Calu3 (cell line): Measurements from ENCODE around the gene CNTNAP2. TPM values are rescaled to one million over a fixed set of nuclear protein-coding genes. Genes with fewer than 3 reads are reported as not detected.

Source experiments
- BruUV-seq: library from RNA; stranded (reverse); fragments of 400-500 nt; replicated peaks from 2 replicates; lab custom pipeline; 2021; lab: Mats Ljungman, UMichigan
- CTCF ChIA-PET: fragments of 300-600 bp; sonication (Branson Sonifier 250); formaldehyde crosslinking; loops from one replicate; lab custom pipeline; 2022; ENCODE audit warnings: antibody characterized with exemption; lab: Charles Lee
- DNase-seq: peaks from one replicate; pipeline ENCODE4 v3.0.0; 2022
- H3K27ac Mint-ChIP-seq: one replicate; pipeline ENCODE4 v1.8.0; 2022; ENCODE audit warnings: mixed read lengths; ENCODE audit not compliant: unreplicated experiment
- H3K27me3 Mint-ChIP-seq: one replicate; pipeline ENCODE4 v1.8.0; 2022; ENCODE audit warnings: mixed read lengths; ENCODE audit not compliant: unreplicated experiment
- H3K36me3 Mint-ChIP-seq: one replicate; pipeline ENCODE4 v1.8.0; 2022; ENCODE audit warnings: mild to moderate bottlenecking, moderate library complexity, mixed read lengths; ENCODE audit not compliant: insufficient read depth, unreplicated experiment
- H3K4me1 Mint-ChIP-seq: one replicate; pipeline ENCODE4 v1.8.0; 2022; ENCODE audit warnings: mild to moderate bottlenecking, low read depth, mixed read lengths; ENCODE audit not compliant: unreplicated experiment
- H3K4me3 Mint-ChIP-seq: one replicate; pipeline ENCODE4 v1.8.0; 2022; ENCODE audit warnings: mild to moderate bottlenecking, low read depth, moderate library complexity, mixed read lengths; ENCODE audit not compliant: unreplicated experiment
- H3K9me3 Mint-ChIP-seq: one replicate; pipeline ENCODE4 v1.8.0; 2022; ENCODE audit warnings: low read depth, mixed read lengths; ENCODE audit not compliant: unreplicated experiment
- CTCF ChIP-seq: fragments of 200-600 bp; IDR thresholded peaks from one replicate; pipeline ENCODE4 v1.8.0; 2022; ENCODE audit warnings: antibody characterized with exemption; ENCODE audit not compliant: unreplicated experiment
- intact Hi-C: fragments of 100-400 bp; cut with micrococcal nuclease; formaldehyde crosslinking; loops from one replicate; pipeline ENCODE4 v1.10.0; 2022; ENCODE audit not compliant: unreplicated experiment
- total RNA-seq: library from RNA; stranded (reverse); gene quantifications from 2 replicates; pipeline ENCODE4 v1.2.3, GENCODE V29; 2022

Gene CNTNAP2
- total RNA-seq, 1 experiment from 2014 or later, result 1.1 TPM

- H3K36me3 Mint-ChIP-seq, result no peaks in the 10 kb centered on the region
- no peak overlapping the region for H3K4me3 Mint-ChIP-seq
- intact Hi-C loops, result no loop called here
- H3K9me3 Mint-ChIP-seq, result peaks cover 37% of the 10 kb centered on the region
- TF ChIP-seq CTCF, result no peak
- H3K27ac Mint-ChIP-seq, result no peak overlapping the region
- no peaks in the 10 kb centered on the region for H3K27me3 Mint-ChIP-seq
- CTCF ChIA-PET, result no interaction called here
- BruUV-seq, result no TSS peak
- DNase-seq, result no peak
- no peaks in the 10 kb centered on the region for H3K4me1 Mint-ChIP-seq
These were observed 1787.1 kb downstream of the CNTNAP2 start for GRCh38 chr7:147903536-147904218.

GRCh38 chr7:147904219-147904576 lies 1787.6 kb downstream of the CNTNAP2 start:
- H3K36me3 Mint-ChIP-seq, result no peaks in the 10 kb centered on the region
- H3K27me3 Mint-ChIP-seq, result no peaks in the 10 kb centered on the region
- no TSS peak for BruUV-seq
- peaks cover 37% of the 10 kb centered on the region for H3K9me3 Mint-ChIP-seq
- no peak for TF ChIP-seq CTCF
- H3K4me3 Mint-ChIP-seq, result no peak overlapping the region
- CTCF ChIA-PET, result no interaction called here
- H3K4me1 Mint-ChIP-seq, result no peaks in the 10 kb centered on the region
- intact Hi-C loops, result no loop called here
- no peak overlapping the region for H3K27ac Mint-ChIP-seq
- DNase-seq, result no peak

GRCh38 chr7:147909431-147910148 lies 1793.0 kb downstream of the CNTNAP2 start:
- intact Hi-C loops, result no loop called here
- no peaks in the 10 kb centered on the region for H3K36me3 Mint-ChIP-seq

GRCh38 chr7:147911201-147911601 lies 1794.6 kb downstream of the CNTNAP2 start:
- Mint-ChIP-seq H3K27ac (no peak overlapping the region), H3K4me3 (no peak overlapping the region), H3K4me1 (no peaks in the 10 kb centered on the region), H3K27me3 (no peaks in the 10 kb centered on the region), H3K36me3 (no peaks in the 10 kb centered on the region), H3K9me3 (peaks cover 13% of the 10 kb centered on the region)
- DNase-seq, result no peak
- TF ChIP-seq CTCF, result no peak
- BruUV-seq, result no TSS peak
- CTCF ChIA-PET, result no interaction called here
- intact Hi-C loops, result no loop called here

More at GRCh38 chr7:147909431-147910148, 1793.0 kb downstream of the CNTNAP2 start:
- BruUV-seq, result no TSS peak
- Mint-ChIP-seq H3K27me3 (no peaks in the 10 kb centered on the region), H3K27ac (no peak overlapping the region), H3K4me3 (no peak overlapping the region), H3K4me1 (no peaks in the 10 kb centered on the region), H3K9me3 (peaks cover 16% of the 10 kb centered on the region)
- TF ChIP-seq CTCF, result no peak
- DNase-seq, result no peak
- CTCF ChIA-PET, result no interaction called here
